H1 (cell line): ENCODE measurements around the gene TMCC3.

Source experiments
- BRCA1 ChIP-seq: IDR thresholded peaks from 2 replicates; pipeline ENCODE4 v1.6.1; 2012; ENCODE audit warnings: low read depth, low read length, improper control_type of control experiment
- JUND ChIP-seq: IDR thresholded peaks from 2 replicates; pipeline ENCODE4 v1.6.1; 2011; ENCODE audit warnings: mild to moderate bottlenecking, improper control_type of control experiment, low read length
- POLR2A ChIP-seq, 2 experiments: IDR thresholded peaks; 1 replicate in 1 of 2; 2 replicates in 1 of 2; pipeline ENCODE4 v1.6.1; 2011; ENCODE audit warnings: low read depth in 2 of 2, low read length in 2 of 2, mild to moderate bottlenecking in 2 of 2; ENCODE audit errors: control extremely low read depth in 1 of 2
- RAD21 ChIP-seq, 2 experiments: IDR thresholded peaks in 1 of 2; conservative IDR thresholded peaks in 1 of 2; 2 replicates each; pipeline ENCODE4 v1.6.1; 2011; ENCODE audit warnings: low read depth in 2 of 2, low read length in 2 of 2, improper control_type of control experiment in 1 of 2, inconsistent platforms in 1 of 2, mild to moderate bottlenecking in 1 of 2, moderate library complexity in 1 of 2
- SIN3A ChIP-seq, 2 experiments: IDR thresholded peaks in 1 of 2; conservative IDR thresholded peaks in 1 of 2; 2 replicates each; pipeline ENCODE4 v1.6.1; 2011 to 2012; ENCODE audit warnings: low read length in 2 of 2, improper control_type of control experiment in 1 of 2, low read depth in 1 of 2, mild to moderate bottlenecking in 1 of 2
- TAF1 ChIP-seq: IDR thresholded peaks from 2 replicates; pipeline ENCODE4 v1.6.1; 2011; ENCODE audit warnings: mild to moderate bottlenecking, low read depth, low read length
- TCF12 ChIP-seq: IDR thresholded peaks from 2 replicates; pipeline ENCODE4 v1.6.1; 2011; ENCODE audit warnings: low read depth, mild to moderate bottlenecking, low read length
- YY1 ChIP-seq: IDR thresholded peaks from 2 replicates; pipeline ENCODE4 v1.6.1; 2011; ENCODE audit warnings: low read depth, mild to moderate bottlenecking, low read length
- ZNF274 ChIP-seq: IDR thresholded peaks from 2 replicates; pipeline ENCODE4 v1.7.0; 2012; ENCODE audit warnings: low read length, borderline replicate concordance; ENCODE audit errors: extremely low read depth
- TF ChIP-seq, protein P1 (sequence below), 3 experiments: IDR thresholded peaks; 1 replicate in 2 of 3; 2 replicates in 1 of 3; pipeline versions ENCODE4 v1.5.1 to v1.6.1; 2011; ENCODE audit warnings: low read length in 3 of 3, mild to moderate bottlenecking in 3 of 3, inconsistent platforms in 2 of 3, low read depth in 1 of 3, moderate library complexity in 1 of 3; ENCODE audit not compliant: insufficient read depth in 1 of 3; ENCODE audit errors: control extremely low read depth in 1 of 3

- TF ChIP-seq JUND (no peak), POLR2A (IDR thresholded peaks at IDR 0.05; ENCODE audit: control extremely low read depth in 1 of 2, low read depth in 2 of 2, low read length in 2 of 2) (no peak), RAD21 (IDR thresholded peaks at IDR 0.05 in 1 of 2, conservative IDR thresholded peaks at IDR 0.05 in 1 of 2; ENCODE audit: low read depth in 2 of 2, low read length in 2 of 2) (no peak), BRCA1 (no peak), ZNF274 (no peak), TAF1 (no peak), SIN3A (conservative IDR thresholded peaks at IDR 0.05 in 1 of 2, IDR thresholded peaks at IDR 0.05 in 1 of 2; ENCODE audit: low read depth in 1 of 2, low read length in 2 of 2) (no peak), TCF12 (no peak), YY1 (no peak)
- TF ChIP-seq, protein P1, sequence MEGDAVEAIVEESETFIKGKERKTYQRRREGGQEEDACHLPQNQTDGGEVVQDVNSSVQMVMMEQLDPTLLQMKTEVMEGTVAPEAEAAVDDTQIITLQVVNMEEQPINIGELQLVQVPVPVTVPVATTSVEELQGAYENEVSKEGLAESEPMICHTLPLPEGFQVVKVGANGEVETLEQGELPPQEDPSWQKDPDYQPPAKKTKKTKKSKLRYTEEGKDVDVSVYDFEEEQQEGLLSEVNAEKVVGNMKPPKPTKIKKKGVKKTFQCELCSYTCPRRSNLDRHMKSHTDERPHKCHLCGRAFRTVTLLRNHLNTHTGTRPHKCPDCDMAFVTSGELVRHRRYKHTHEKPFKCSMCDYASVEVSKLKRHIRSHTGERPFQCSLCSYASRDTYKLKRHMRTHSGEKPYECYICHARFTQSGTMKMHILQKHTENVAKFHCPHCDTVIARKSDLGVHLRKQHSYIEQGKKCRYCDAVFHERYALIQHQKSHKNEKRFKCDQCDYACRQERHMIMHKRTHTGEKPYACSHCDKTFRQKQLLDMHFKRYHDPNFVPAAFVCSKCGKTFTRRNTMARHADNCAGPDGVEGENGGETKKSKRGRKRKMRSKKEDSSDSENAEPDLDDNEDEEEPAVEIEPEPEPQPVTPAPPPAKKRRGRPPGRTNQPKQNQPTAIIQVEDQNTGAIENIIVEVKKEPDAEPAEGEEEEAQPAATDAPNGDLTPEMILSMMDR (IDR thresholded peaks at IDR 0.05; ENCODE audit: control extremely low read depth in 1 of 3, insufficient read depth in 1 of 3, low read depth in 1 of 3, low read length in 3 of 3): no peak
Measured at GRCh38 chr12:94550964-94551363, 99.4 kb downstream of the TMCC3 start.
